Left colon (tissue), 2 donors: Measurements from ENCODE around the gene TMEM121. TPM values are rescaled to one million over a fixed set of nuclear protein-coding genes. Genes with fewer than 3 reads are reported as not detected.

ENCODE experiments used
- ATAC-seq: fragments of 200-7000 bp; cut with Tn5 transposase; one replicate; pipeline ENCODE4 v1.9.1; 2020; ENCODE audit warnings: mild to moderate bottlenecking, moderate library complexity
- DNase-seq, 2 donors: peaks; one replicate each; pipeline ENCODE4 v3.0.0-alpha.2; 2020
- intact Hi-C, 2 donors: fragments of 100-400 bp; cut with DNase I in 1 of 2; cut with micrococcal nuclease in 1 of 2; formaldehyde crosslinking; loops; one replicate each; pipeline versions ENCODE4 v1.11.2 to v1.14.0; 2022; cut with DNase I, micrococcal nuclease
- total RNA-seq, 2 donors: library from RNA; stranded (reverse); fragmentation: NEBNext Ultra II Directional; extraction: Animal tissue kit (Norgen Biotek cat#: 25700); gene quantifications; one replicate each; pipeline ENCODE4 v1.2.1, GENCODE V29; 2021
- donor health status: DM: no; HTN: no; CAD: no.
- donor health status: DM: yes; HTN: yes; CAD: no.

TMEM121 gene
- total RNA-seq, 2 donors from 2014 or later: 0.37 to 0.95 TPM

DNA sequence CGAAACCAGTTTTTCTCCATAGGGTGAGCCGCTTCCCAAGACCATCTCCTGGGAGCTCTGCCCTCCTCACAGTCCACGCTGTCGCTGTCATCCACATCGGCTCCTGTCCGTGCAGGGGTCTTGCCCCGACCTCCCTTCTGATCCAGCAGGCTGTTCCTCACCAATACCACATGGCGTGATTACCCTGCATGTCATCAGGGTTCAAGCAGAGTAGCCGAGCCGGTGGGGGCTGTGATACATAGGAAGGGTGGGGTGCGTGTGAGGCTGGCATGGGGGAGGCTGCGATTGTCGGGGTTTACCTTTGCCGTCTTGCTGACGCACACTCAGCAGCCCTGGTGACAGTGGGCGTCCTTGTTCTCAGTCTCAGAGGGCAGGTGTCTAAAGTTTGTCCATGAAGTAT lies 18.3 kb upstream of the TMEM121 start:
- DNase-seq: no peak
- no peak for ATAC-seq
- intact Hi-C loops: no loop called here

- DNase-seq (no peak), ATAC-seq (no peak)
- intact Hi-C loops: no loop called here
These were observed 17.8 kb upstream of the TMEM121 start for GRCh38 chr14:105508601-105509000.

DNA sequence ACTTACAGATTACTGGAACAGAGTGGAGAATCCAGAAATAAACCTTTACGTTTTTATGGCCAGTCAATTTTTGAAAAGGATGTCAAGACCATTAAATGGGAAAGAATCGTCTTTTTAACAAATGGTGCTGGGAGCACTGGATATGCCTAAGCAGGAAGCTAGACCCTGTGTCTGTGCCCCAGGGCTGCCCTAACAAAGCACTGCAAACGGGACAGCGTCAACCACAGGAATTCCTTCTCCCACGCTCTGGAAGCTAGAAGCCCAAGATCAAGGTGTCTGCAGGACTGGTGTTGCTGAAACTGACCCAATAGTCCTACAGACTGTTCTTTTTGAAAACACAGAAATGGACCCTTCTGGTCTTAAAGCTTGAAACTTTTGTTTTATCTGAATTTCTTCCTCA lies 9.3 kb upstream of the TMEM121 start:
- intact Hi-C loops: no loop called here
- ATAC-seq: no peak
- no peak for DNase-seq

GRCh38 chr14:105519946-105520698 lies 6.3 kb upstream of the TMEM121 start:
- ATAC-seq: no peak
- intact Hi-C loops: no loop called here
- no peak for DNase-seq

DNA sequence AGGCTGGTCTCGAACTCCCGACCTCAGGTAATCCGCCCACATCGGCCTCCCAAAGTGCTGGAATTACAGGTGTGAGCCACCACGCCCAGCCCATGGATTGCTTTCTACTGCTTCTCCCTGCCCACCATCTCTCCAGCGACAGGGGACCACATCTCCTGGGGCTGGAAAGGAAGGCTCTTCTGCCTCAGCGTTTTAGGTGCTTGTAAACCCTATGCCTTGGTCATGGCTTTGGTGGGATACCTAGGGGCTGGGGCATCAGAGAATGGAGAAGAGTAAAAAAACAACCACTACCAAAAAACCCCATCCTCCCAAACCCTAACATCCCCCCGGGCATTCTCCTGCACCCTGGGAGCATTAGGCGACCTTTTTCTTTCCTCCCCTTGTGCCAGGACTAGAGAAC lies 1.1 kb upstream of the TMEM121 start:
- ATAC-seq: no peak
- intact Hi-C loops: no loop called here
- no peak for DNase-seq

- DNase-seq (peak in 1 of 2 donors; percentile 18), ATAC-seq (no peak)
- intact Hi-C loops: no loop called here
These were observed 495 bp downstream of the TMEM121 start for GRCh38 chr14:105526776-105527380.

GRCh38 chr14:105527381-105527825 lies 1.0 kb downstream of the TMEM121 start:
- ATAC-seq: no peak
- DNase-seq: no peak
- intact Hi-C loops: no loop called here

- DNase-seq: peak; percentile 70 to 84
- intact Hi-C loops: no loop called here
- peak; percentile 77 for ATAC-seq
These were observed 1.6 kb downstream of the TMEM121 start for GRCh38 chr14:105527826-105528585.

- intact Hi-C loops: no loop called here
- ATAC-seq: no peak
- peak in 1 of 2 donors; percentile 16 for DNase-seq
These were observed 2.4 kb downstream of the TMEM121 start for GRCh38 chr14:105528586-105529318.

GRCh38 chr14:105529319-105529568 lies 2.9 kb downstream of the TMEM121 start:
- intact Hi-C loops: no loop called here
- ATAC-seq: no peak
- peak in 1 of 2 donors; percentile 25 for DNase-seq

DNA sequence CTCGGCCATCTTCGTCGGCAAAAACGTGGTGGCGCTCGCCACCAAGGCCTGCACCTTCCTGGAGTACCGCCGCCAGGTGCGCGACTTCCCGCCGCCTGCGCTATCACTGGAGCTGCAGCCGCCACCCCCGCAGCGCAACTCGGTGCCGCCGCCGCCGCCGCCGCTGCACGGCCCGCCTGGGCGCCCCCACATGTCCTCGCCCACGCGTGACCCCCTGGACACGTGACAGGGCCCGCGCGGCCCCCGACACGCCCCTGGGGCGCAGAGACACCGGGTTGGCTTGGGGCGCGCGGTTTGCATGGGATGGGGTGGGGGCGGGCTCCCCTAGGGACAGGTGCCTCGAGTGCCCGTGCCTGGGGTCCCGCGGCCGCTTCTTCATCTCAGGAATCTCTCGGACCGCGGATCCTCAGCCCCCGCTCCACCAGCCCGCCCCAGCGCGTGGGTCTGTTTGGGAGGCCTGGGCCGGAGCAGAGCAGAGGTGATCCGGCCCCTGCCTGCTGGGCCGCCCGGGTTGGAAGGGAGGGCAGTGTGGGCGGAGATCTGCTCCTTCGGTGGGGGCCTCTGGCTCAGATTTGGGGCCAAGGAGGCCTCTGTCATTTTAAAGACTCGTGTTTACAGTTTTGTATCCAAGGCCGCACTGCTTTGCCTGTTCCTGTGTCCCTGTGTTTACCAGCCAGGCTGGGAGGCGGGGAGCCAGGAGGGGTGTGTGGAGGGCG lies 3.3 kb downstream of the TMEM121 start:
- peak in 1 of 2 donors; percentile 46 for DNase-seq
- peak; percentile 28 for ATAC-seq
- intact Hi-C loops: no loop called here

DNA sequence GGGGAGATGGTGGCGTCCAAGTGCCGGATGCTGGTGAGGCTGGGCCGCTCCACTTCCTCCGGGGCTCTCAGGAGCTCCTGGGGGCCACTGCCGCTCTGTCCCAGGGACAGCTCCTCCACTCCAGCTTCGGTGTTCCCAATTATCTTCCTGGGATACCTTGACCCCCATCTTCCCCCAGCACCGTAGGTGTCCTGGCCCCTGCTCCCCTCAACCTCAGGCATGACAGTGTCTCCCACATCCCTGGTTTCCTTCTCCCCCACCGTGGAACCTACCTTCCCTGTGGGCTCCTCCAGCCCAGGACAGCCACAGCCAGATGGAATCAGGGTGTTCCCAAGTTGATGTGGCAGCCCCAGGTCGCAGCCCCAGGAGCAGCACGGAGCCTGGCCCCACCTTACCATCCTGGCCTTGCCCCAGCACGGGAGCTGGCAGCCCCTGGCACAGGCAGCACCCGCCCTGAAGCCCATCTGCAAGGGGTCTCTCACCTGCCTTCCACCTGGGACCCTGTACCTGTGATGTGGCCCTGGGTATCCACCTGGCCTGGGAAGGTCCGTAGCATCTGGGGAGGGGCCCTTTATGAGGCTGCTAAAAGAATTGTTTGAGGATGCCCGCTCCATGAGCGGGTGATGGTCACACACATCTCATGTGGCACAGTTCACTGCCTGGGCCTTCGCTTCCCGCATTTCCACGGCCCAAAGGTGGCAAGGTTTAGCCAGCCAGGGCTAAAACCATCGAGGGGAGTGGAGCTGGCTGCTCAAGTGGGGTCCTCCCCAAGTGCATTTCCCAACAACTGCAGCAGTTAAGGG lies 4.1 kb downstream of the TMEM121 start:
- intact Hi-C loops: no loop called here
- DNase-seq (no peak), ATAC-seq (no peak)

- intact Hi-C loops: no loop called here
- DNase-seq (no peak), ATAC-seq (no peak)
These were observed 4.9 kb downstream of the TMEM121 start for GRCh38 chr14:105531088-105531893.

GRCh38 chr14:105531894-105532623 lies 5.7 kb downstream of the TMEM121 start:
- DNase-seq (no peak), ATAC-seq (no peak)
- intact Hi-C loops: no loop called here

DNA sequence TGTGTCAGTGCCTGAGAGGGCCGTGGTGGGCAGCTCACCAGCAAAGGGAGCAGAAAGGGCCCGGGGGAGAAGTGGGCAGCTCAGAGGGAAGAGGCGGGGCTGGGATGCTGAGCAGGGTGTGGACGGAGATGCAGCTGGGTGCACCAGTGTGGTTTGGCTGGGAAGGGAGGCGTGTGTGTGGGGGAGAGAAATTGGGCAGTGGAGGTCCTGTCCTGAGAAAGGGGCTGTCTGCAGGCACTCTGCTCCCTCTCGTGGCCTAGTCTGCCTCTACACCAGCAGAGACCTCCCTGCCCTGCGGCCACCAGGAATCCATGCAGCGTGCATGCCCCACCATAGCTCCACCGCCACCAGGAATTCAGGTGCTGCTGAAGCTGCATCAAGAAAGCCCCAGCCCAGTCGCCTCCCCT lies 6.4 kb downstream of the TMEM121 start:
- intact Hi-C loops: no loop called here
- no peak for ATAC-seq
- peak in 1 of 2 donors; percentile 20 for DNase-seq

DNA sequence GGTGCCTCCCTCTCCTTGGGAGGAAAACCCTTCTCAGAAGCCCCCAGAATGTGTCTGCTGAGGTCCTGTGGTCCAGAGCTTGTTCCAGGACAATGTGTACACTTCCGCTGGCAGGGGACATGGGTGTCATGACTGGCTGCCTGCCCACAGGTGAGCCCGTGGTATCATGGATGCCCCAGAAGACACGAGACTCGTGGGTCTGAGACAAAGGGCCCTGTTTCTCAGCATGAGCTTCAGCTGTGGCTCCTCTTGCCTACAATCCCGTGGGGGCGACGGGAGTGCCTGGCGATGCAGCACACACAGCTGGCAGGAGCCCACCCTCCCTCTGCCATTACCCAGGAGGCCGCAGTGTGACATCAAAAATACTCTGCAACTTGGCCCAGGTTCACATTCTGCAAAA lies 7.0 kb downstream of the TMEM121 start:
- no peak for DNase-seq
- no peak for ATAC-seq
- intact Hi-C loops: no loop called here
